ENCODE measurements around the gene PACS1. TPM values are rescaled to one million over a fixed set of nuclear protein-coding genes. Genes with fewer than 3 reads are reported as not detected.

PACS1 gene
- total RNA-seq, 2 experiments from 2014 or later: 179 to 183 TPM

GRCh38 chr11:66160709-66161108 is 90.6 kb downstream of the PACS1 start:
- peaks cover 78% of the 10 kb centered on the region for H3K4me1 Mint-ChIP-seq (ENCODE audit: low read depth)
- intact Hi-C loops (cut with DNase I, micrococcal nuclease): no loop called here
- peaks cover 20% of the 10 kb centered on the region for H3K36me3 Mint-ChIP-seq (ENCODE audit: low read depth)
- no peaks in the 10 kb centered on the region for H3K9me3 Mint-ChIP-seq
- Histone ChIP-seq H3K4me3 (ENCODE audit: low read length) (no peak overlapping the region), H3K4me1 (ENCODE audit: insufficient read depth, low read length) (peaks cover 18% of the 10 kb centered on the region), H3K9me3 (ENCODE audit: control insufficient read depth in 1 of 2, insufficient read depth in 1 of 2, low read length in 2 of 2) (no peaks in the 10 kb centered on the region), H3K27ac (ENCODE audit: low read depth in 1 of 2, low read length in 2 of 2) (no peak overlapping the region), H3K27me3 (ENCODE audit: control insufficient read depth in 1 of 2, insufficient read depth in 2 of 2, low read length in 2 of 2) (no peaks in the 10 kb centered on the region), H3K36me3 (ENCODE audit: insufficient read depth, low read length) (peaks cover 12% of the 10 kb centered on the region)
- ChIA-PET POLR2A (no interaction called here), CTCF (interaction anchor here (0.6 kb wide), 2 partner anchors 225 to 467 kb away, joined by 3 read pairs; no protein-coding TSS in a partner anchor)
- no peak for TF ChIP-seq CTCF (IDR thresholded peaks at IDR 0.05)
- peak overlapping the region; percentile 64 for H3K27ac Mint-ChIP-seq
- no peaks in the 10 kb centered on the region for H3K27me3 Mint-ChIP-seq
- no peak for DNase-seq
- no peak for ATAC-seq (ENCODE audit: poor library complexity)
- H3K4me3 Mint-ChIP-seq: no peak overlapping the region

- peaks cover 3% of the 10 kb centered on the region for H3K4me1 ChIP-seq (ENCODE audit: insufficient read depth, low read length)
- no peak for TF ChIP-seq CTCF (IDR thresholded peaks at IDR 0.05)
- Mint-ChIP-seq H3K9me3 (no peaks in the 10 kb centered on the region), H3K27ac (peak overlapping the region; percentile 51), H3K4me1 (ENCODE audit: low read depth) (peaks cover 65% of the 10 kb centered on the region), H3K4me3 (no peak overlapping the region), H3K27me3 (no peaks in the 10 kb centered on the region), H3K36me3 (ENCODE audit: low read depth) (peaks cover 36% of the 10 kb centered on the region)
- intact Hi-C loops (cut with DNase I, micrococcal nuclease): no loop called here
- ChIA-PET CTCF (no interaction called here), POLR2A (no interaction called here)
- H3K9me3 ChIP-seq (ENCODE audit: control insufficient read depth in 1 of 2, insufficient read depth in 1 of 2, low read length in 2 of 2): no peaks in the 10 kb centered on the region
- DNase-seq (no peak), ATAC-seq (ENCODE audit: poor library complexity) (no peak)
- H3K36me3 ChIP-seq (ENCODE audit: insufficient read depth, low read length): peaks cover 17% of the 10 kb centered on the region
- H3K27me3 ChIP-seq (ENCODE audit: control insufficient read depth in 1 of 2, insufficient read depth in 2 of 2, low read length in 2 of 2): no peaks in the 10 kb centered on the region
- no peak overlapping the region for H3K27ac ChIP-seq (ENCODE audit: low read depth in 1 of 2, low read length in 2 of 2)
- H3K4me3 ChIP-seq (ENCODE audit: low read length): no peak overlapping the region
Measured at GRCh38 chr11:66168289-66168688, 98.2 kb downstream of the PACS1 start.

GRCh38 chr11:66172146-66172545 is 102.1 kb downstream of the PACS1 start:
- peaks cover 49% of the 10 kb centered on the region for H3K36me3 Mint-ChIP-seq (ENCODE audit: low read depth)
- Histone ChIP-seq H3K27me3 (ENCODE audit: control insufficient read depth in 1 of 2, insufficient read depth in 2 of 2, low read length in 2 of 2) (no peaks in the 10 kb centered on the region), H3K4me1 (ENCODE audit: insufficient read depth, low read length) (peaks cover 3% of the 10 kb centered on the region), H3K4me3 (ENCODE audit: low read length) (no peak overlapping the region), H3K27ac (ENCODE audit: low read depth in 1 of 2, low read length in 2 of 2) (no peak overlapping the region), H3K9me3 (ENCODE audit: control insufficient read depth in 1 of 2, insufficient read depth in 1 of 2, low read length in 2 of 2) (no peaks in the 10 kb centered on the region), H3K36me3 (ENCODE audit: insufficient read depth, low read length) (peaks cover 11% of the 10 kb centered on the region)
- H3K27ac Mint-ChIP-seq: no peak overlapping the region
- ATAC-seq (ENCODE audit: poor library complexity): no peak
- intact Hi-C loops (cut with DNase I, micrococcal nuclease): no loop called here
- ChIA-PET POLR2A (no interaction called here), CTCF (no interaction called here)
- H3K4me1 Mint-ChIP-seq (ENCODE audit: low read depth): peaks cover 50% of the 10 kb centered on the region
- TF ChIP-seq CTCF (IDR thresholded peaks at IDR 0.05): no peak
- no peak overlapping the region for H3K4me3 Mint-ChIP-seq
- no peak for DNase-seq
- H3K9me3 Mint-ChIP-seq: no peaks in the 10 kb centered on the region
- H3K27me3 Mint-ChIP-seq: no peaks in the 10 kb centered on the region

Measured in CD4-positive, alpha-beta T cell (primary cell).